ENCODE data around the gene MYO18B.

DNA sequence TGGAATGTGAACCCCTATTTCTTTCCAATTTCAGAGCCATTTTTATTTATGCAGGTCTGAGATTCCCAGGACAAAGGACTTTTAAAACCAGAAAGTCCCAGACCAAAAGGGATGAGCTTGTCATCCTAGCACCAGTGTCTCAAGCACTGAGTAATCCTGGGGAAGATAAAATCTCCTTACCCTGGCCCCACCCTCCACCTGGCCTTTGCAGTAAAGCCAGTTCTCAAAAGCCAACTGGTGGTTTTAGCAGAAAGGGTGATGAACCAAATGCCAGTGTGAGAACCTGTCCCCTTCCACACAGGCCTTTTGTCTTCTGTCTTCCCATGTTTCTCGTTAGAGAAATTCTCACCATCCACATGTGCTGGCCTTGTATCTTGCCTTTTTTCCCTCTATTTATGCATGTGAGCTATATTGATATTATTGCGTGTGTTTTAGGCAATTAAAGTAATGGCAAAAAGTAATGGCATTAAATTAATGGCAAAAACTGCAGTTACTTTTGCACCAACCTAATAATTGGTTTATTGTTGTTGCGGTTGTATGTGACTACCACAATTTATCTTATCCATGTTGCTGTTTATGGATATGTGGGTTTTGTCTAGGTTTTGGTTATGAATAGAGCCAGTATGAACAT is 191.3 kb downstream of the MYO18B start:
- no peak for TF ChIP-seq ZNF274 (IDR thresholded peaks at IDR 0.05; ENCODE audit: low read depth, low read length)
- TF ChIP-seq YY1 (IDR thresholded peaks at IDR 0.05; ENCODE audit: insufficient read depth, insufficient read length): no peak
